Tibial nerve (tissue), 4 donors: ENCODE measurements around the gene DISP2. TPM values are rescaled to one million over a fixed set of nuclear protein-coding genes. Genes with fewer than 3 reads are reported as not detected.

ENCODE experiments used
- DNase-seq, 2 donors: peaks; one replicate each; pipeline ENCODE4 v3.0.0-alpha.2; 2019; ENCODE audit warnings: low spot score in 2 of 2
- H3K27ac ChIP-seq, 4 donors: fragments of 200-600 bp; sonication (generic) in 3 of 4; one replicate each; pipeline ENCODE4 v1.5.1; 2017 to 2019; ENCODE audit warnings: mild to moderate bottlenecking in 1 of 4
- H3K27me3 ChIP-seq, 2 donors: fragments of 200-600 bp; sonication (generic) in 1 of 2; one replicate each; pipeline versions ENCODE4 v1.5.1 to v1.6.0; 2017 to 2019
- H3K36me3 ChIP-seq, 3 donors: fragments of 200-600 bp; sonication (generic); one replicate each; pipeline ENCODE4 v1.5.1; 2018 to 2019
- H3K4me1 ChIP-seq, 4 donors: fragments of 200-600 bp; sonication (generic) in 3 of 4; one replicate each; pipeline ENCODE4 v1.5.1; 2017 to 2019
- H3K4me3 ChIP-seq, 4 donors: fragments of 200-600 bp; sonication (generic) in 3 of 4; one replicate each; pipeline ENCODE4 v1.5.1; 2017 to 2019; ENCODE audit warnings: mild to moderate bottlenecking in 1 of 4, moderate library complexity in 1 of 4
- H3K9me3 ChIP-seq, 4 donors: fragments of 200-600 bp; sonication (generic) in 3 of 4; one replicate each; pipeline ENCODE4 v1.5.1; 2017 to 2019
- EP300 ChIP-seq, 2 donors: sonication (generic); formaldehyde crosslinking; IDR thresholded peaks; one replicate each; pipeline ENCODE4 v1.6.1; 2017; ENCODE audit warnings: antibody characterized with exemption in 2 of 2, mild to moderate bottlenecking in 1 of 2
- POLR2A ChIP-seq, 2 donors: fragments of 450-650 bp; IDR thresholded peaks; one replicate each; pipeline ENCODE4 v1.6.1; 2017; ENCODE audit warnings: antibody characterized with exemption in 2 of 2, mild to moderate bottlenecking in 2 of 2, moderate library complexity in 2 of 2
- WGBS, 2 donors: methylation state at CpG; one replicate each; pipeline ENCODE4 v1.1.5; 2018; 5-methylcytosine and 5-hydroxymethylcytosine counted together
- total RNA-seq, 4 donors: library from RNA; depleted of rRNA; stranded (reverse); fragments of >200 nt; gene quantifications; one replicate each; pipeline ENCODE4 v1.1.0, GENCODE V29; 2016
- TF ChIP-seq, protein P1 (sequence below), 5 experiments: fragments of 200-600 bp in 3 of 5; fragments of 450-650 bp in 2 of 5; sonication (generic) in 3 of 5; IDR thresholded peaks; one replicate each; pipeline ENCODE4 v1.5.1; 2016 to 2019; ENCODE audit warnings: antibody characterized with exemption in 5 of 5, mild to moderate bottlenecking in 3 of 5, moderate library complexity in 2 of 5

Gene DISP2
- total RNA-seq, 4 donors from 2014 or later = under 0.01 to 0.22 (median 0.10) TPM

DNA sequence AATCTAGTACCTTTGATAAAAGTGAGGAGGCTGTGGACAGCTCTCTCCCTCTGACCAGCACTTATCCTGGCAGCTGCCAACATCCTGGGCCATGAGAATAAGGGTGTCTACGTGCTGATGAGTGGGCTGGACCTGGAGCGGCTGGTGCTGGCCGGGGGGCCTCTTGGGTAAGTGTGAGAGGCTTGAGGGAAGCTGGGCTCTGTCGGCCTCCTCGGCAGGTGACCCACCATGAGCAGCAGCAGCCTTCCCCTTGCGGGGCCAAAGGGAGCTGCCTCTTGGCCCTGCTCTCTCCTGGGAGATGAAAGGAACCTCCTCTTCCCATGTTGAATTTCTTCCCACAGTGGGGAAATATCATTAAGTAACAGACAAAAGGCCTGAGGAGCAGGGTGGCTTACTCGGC is 56.8 kb downstream of the DISP2 start:
- H3K9me3 ChIP-seq = no peaks in the 10 kb centered on the region
- DNase-seq = no peak
- H3K4me3 ChIP-seq = no peak overlapping the region
- TF ChIP-seq, protein P1, sequence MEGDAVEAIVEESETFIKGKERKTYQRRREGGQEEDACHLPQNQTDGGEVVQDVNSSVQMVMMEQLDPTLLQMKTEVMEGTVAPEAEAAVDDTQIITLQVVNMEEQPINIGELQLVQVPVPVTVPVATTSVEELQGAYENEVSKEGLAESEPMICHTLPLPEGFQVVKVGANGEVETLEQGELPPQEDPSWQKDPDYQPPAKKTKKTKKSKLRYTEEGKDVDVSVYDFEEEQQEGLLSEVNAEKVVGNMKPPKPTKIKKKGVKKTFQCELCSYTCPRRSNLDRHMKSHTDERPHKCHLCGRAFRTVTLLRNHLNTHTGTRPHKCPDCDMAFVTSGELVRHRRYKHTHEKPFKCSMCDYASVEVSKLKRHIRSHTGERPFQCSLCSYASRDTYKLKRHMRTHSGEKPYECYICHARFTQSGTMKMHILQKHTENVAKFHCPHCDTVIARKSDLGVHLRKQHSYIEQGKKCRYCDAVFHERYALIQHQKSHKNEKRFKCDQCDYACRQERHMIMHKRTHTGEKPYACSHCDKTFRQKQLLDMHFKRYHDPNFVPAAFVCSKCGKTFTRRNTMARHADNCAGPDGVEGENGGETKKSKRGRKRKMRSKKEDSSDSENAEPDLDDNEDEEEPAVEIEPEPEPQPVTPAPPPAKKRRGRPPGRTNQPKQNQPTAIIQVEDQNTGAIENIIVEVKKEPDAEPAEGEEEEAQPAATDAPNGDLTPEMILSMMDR (IDR thresholded peaks at IDR 0.05) = no peak
- no peak for TF ChIP-seq EP300 (IDR thresholded peaks at IDR 0.05)
- TF ChIP-seq POLR2A (IDR thresholded peaks at IDR 0.05) = no peak
- no peaks in the 10 kb centered on the region for H3K27me3 ChIP-seq
- H3K27ac ChIP-seq = no peak overlapping the region
- H3K4me1 ChIP-seq = no peaks in the 10 kb centered on the region
- H3K36me3 ChIP-seq = peaks cover 3 to 94% (median 9%) of the 10 kb centered on the region in 3 donors
- WGBS, 2 donors = 81 to 91% methylated on average over 7 of the region's 7 CpGs

DNA sequence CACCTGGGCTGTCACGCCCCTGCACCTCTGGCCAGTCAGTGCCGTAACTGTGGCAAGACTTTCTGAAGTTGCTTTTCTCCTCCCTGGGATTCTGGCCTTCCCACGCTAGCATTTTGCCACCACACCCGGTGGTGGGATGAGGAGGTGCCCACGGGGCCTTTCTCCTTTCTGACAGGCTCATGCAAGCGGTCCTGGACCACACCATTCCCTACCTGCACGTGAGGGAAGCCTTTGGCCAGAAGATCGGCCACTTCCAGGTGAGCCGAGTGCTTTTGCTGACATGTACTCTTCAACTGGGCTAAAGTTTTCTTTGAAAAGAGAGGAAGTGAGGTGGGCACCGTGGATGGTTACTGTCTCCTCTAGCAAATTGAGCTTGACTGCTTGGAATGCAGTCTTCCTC is 57.2 kb downstream of the DISP2 start:
- TF ChIP-seq, protein P1 (IDR thresholded peaks at IDR 0.05) = no peak
- no peak for TF ChIP-seq EP300 (IDR thresholded peaks at IDR 0.05)
- no peak for TF ChIP-seq POLR2A (IDR thresholded peaks at IDR 0.05)

DNA sequence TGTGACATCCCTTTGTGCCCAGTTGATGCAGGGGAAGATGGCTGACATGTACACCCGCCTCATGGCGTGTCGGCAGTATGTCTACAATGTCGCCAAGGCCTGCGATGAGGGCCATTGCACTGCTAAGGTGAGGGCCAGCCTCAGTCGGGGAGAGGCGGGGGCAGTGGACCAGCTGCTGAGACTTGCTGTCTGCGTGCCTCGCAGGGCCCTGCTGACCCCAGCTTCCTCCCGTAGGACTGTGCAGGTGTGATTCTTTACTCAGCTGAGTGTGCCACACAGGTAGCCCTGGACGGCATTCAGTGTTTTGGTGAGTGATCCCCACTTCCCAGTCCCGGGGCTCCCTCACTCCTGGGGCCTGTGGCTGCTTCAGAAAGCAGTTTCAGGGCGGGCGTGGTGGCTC is 58.0 kb downstream of the DISP2 start:
- H3K4me3 ChIP-seq = no peak overlapping the region
- DNase-seq = no peak
- no peak for TF ChIP-seq EP300 (IDR thresholded peaks at IDR 0.05)
- TF ChIP-seq POLR2A (IDR thresholded peaks at IDR 0.05) = no peak
- TF ChIP-seq, protein P1 (IDR thresholded peaks at IDR 0.05) = no peak
- peaks cover under 1 to 82% (median 3%) of the 10 kb centered on the region in 3 donors for H3K36me3 ChIP-seq
- H3K27me3 ChIP-seq = no peaks in the 10 kb centered on the region
- H3K4me1 ChIP-seq = peaks cover 0 to 10% (median 0%) of the 10 kb centered on the region in 4 donors
- H3K9me3 ChIP-seq = no peaks in the 10 kb centered on the region
- H3K27ac ChIP-seq = no peak overlapping the region
- 90 to 91% methylated on average over 14 of the region's 14 CpGs for WGBS, 2 donors

More for the DNA sequence above, 57.2 kb downstream of the DISP2 start:
- 91% methylated on average over 10 of the region's 10 CpGs for WGBS, 2 donors
- Histone ChIP-seq H3K27me3 (no peaks in the 10 kb centered on the region), H3K36me3 (peaks cover 3 to 90% (median 9%) of the 10 kb centered on the region in 3 donors), H3K9me3 (no peaks in the 10 kb centered on the region), H3K27ac (no peak overlapping the region), H3K4me1 (peaks cover 0 to 2% (median 0%) of the 10 kb centered on the region in 4 donors), H3K4me3 (no peak overlapping the region)
- no peak for DNase-seq

DNA sequence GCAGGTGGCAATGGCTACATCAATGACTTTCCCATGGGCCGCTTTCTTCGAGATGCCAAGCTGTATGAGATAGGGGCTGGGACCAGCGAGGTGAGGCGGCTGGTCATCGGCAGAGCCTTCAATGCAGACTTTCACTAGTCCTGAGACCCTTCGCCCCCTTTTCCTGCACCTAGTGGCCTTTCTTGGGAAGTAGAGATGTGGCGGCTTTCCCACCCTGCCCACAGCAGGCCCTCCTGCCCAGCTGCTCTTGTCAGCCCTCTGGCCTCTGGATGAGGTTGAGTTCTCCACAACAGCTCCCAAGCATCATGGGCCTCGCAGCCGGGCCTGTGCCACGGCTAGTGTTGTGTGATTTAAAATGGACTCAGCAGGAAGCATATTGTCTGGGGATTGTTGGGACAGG is 60.1 kb downstream of the DISP2 start:
- H3K9me3 ChIP-seq = no peaks in the 10 kb centered on the region
- peaks cover 0 to 21% (median 2%) of the 10 kb centered on the region in 4 donors for H3K4me1 ChIP-seq
- WGBS, 2 donors = 86 to 96% methylated on average over 10 of the region's 10 CpGs
- H3K4me3 ChIP-seq = no peak overlapping the region
- H3K27ac ChIP-seq = no peak overlapping the region
- H3K36me3 ChIP-seq = peaks cover 0 to 61% (median 0%) of the 10 kb centered on the region in 3 donors
- TF ChIP-seq, protein P1 (IDR thresholded peaks at IDR 0.05) = no peak
- TF ChIP-seq EP300 (IDR thresholded peaks at IDR 0.05) (no peak), POLR2A (IDR thresholded peaks at IDR 0.05) (no peak)
- no peaks in the 10 kb centered on the region for H3K27me3 ChIP-seq
- no peak for DNase-seq

DNA sequence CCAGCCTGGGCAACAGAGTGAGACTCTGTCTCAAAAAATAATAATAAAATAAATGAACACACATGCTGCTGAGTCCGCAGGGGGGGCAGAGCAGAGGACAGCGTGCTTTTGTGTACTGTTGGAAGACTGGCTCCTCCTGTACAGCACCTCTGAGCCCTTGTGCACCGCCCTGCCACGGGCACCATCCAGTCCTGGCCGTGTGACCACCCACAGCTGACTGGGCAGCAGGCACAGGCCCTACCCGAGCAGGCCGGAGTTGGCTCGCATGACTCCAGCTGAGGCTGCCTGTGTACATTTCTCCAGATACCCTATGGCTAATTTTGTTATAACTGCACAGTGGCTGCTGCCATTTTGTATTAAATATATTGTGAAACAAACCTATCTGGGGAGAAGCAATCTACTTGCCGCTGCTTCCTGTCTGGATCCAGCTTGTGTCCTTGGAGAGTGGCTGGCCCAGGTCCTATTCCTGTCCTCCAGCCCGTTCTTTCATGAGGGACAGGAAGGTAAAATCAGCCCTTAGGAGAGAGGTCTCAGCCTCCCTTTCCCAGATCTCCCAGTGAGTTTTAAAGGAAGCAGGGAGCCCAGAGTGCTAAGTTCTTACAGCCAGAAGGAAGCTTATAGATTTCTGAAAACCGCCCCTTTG is 62.2 kb downstream of the DISP2 start:
- Histone ChIP-seq H3K4me3 (no peak overlapping the region), H3K36me3 (peaks cover 0 to 53% (median 0%) of the 10 kb centered on the region in 3 donors), H3K27me3 (no peaks in the 10 kb centered on the region), H3K4me1 (peaks cover 0 to 21% (median 2%) of the 10 kb centered on the region in 4 donors), H3K27ac (no peak overlapping the region), H3K9me3 (no peaks in the 10 kb centered on the region)
- WGBS, 2 donors = 76 to 77% methylated on average over 11 of the region's 11 CpGs
- no peak for DNase-seq
- TF ChIP-seq, protein P1 (IDR thresholded peaks at IDR 0.05) = no peak
- TF ChIP-seq POLR2A (IDR thresholded peaks at IDR 0.05) (no peak), EP300 (IDR thresholded peaks at IDR 0.05) (no peak)
